ENCODE measurements around the gene PDE4D.

PDE4D gene

GRCh38 chr5:59562756-59563389, 330.7 kb downstream of the PDE4D start:
- peaks cover 17% of the 10 kb centered on the region for H3K4me1 ChIP-seq (ENCODE audit: control insufficient read depth, insufficient read depth, low read length)
- H3K9me3 ChIP-seq (replicated peaks; ENCODE audit: low read length) = no peaks in the 10 kb centered on the region
- no peak overlapping the region for H3K4me3 ChIP-seq (ENCODE audit: low read length)
- H3K4me2 ChIP-seq (ENCODE audit: low read length) = peak overlapping the region; percentile 37
- no peaks in the 10 kb centered on the region for H3K36me3 ChIP-seq (ENCODE audit: insufficient read depth, low read length)
- H3K27me3 ChIP-seq (ENCODE audit: control insufficient read depth, insufficient read depth, low read length) = no peaks in the 10 kb centered on the region
- no peak overlapping the region for H3K9ac ChIP-seq (ENCODE audit: low read depth, low read length)

DNA sequence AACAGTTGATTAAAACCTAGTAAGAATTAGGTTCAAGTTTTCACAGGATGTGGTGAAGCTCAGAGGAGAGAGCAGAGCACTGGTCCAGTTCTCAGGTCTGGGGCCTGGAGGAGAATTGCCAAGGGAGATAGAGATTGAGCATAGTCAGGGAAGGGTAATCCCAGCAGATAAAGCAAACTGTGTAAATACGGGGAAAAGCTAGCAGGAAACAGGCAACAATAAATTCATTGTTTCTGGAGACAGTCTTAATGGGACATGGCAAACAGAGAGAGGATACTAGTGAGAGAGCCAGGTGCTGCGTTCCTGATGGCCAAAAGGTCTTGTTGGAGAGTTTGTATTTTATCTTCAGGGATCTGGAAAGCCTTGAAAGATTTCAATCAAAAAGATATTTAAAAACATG, 333.0 kb downstream of the PDE4D start:
- no peak overlapping the region for H3K4me3 ChIP-seq (ENCODE audit: low read length)
- no peaks in the 10 kb centered on the region for H3K9me3 ChIP-seq (replicated peaks; ENCODE audit: low read length)
- H3K9ac ChIP-seq (ENCODE audit: low read depth, low read length) = no peak overlapping the region
- no peaks in the 10 kb centered on the region for H3K36me3 ChIP-seq (ENCODE audit: insufficient read depth, low read length)
- H3K4me2 ChIP-seq (ENCODE audit: low read length) = no peak overlapping the region
- H3K4me1 ChIP-seq (ENCODE audit: control insufficient read depth, insufficient read depth, low read length) = peaks cover 17% of the 10 kb centered on the region
- no peaks in the 10 kb centered on the region for H3K27me3 ChIP-seq (ENCODE audit: control insufficient read depth, insufficient read depth, low read length)

DNA sequence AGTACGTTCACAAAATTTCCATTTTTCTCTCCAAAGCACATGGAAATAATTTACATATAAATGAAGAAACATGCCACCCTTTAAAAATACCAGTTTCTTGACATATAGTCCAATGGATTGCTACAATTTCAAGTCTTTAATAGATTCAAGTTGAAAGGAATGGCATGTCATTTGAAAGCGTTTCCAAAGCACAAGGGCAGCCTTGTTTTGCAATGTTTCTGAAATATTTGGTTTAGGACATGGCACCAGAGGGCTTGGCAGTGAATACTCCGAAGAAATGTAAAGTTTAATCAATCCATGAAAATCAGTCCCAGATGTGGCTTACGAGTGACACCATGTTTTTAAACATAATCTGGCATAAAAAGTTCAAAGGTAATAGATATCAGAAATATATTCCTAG, 333.7 kb downstream of the PDE4D start:
- Histone ChIP-seq H3K27me3 (ENCODE audit: control insufficient read depth, insufficient read depth, low read length) (no peaks in the 10 kb centered on the region), H3K4me1 (ENCODE audit: control insufficient read depth, insufficient read depth, low read length) (peaks cover 17% of the 10 kb centered on the region), H3K4me3 (ENCODE audit: low read length) (no peak overlapping the region), H3K4me2 (ENCODE audit: low read length) (no peak overlapping the region), H3K9me3 (replicated peaks; ENCODE audit: low read length) (no peaks in the 10 kb centered on the region), H3K36me3 (ENCODE audit: insufficient read depth, low read length) (no peaks in the 10 kb centered on the region), H3K9ac (ENCODE audit: low read depth, low read length) (no peak overlapping the region)

DNA sequence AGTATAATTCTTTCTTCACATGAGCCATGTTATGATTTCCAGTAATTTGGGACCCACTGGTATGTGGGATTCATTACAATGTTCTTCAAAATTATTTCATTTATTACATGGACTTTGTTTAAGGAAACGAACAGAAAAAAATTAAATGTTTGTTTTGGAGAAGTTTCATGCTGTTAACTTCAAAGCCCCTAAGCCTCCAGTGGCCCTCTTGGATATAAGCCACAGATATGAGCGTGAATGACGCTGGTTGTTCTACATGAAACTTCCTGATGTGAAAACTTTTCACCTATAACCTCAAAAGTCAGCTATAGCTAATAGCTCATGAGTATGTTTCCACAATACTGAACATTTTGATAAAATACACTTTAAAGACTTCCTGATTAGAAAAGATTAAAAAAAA, 334.2 kb downstream of the PDE4D start:
- H3K9ac ChIP-seq (ENCODE audit: low read depth, low read length) = no peak overlapping the region
- H3K4me2 ChIP-seq (ENCODE audit: low read length) = no peak overlapping the region
- no peaks in the 10 kb centered on the region for H3K36me3 ChIP-seq (ENCODE audit: insufficient read depth, low read length)
- H3K27me3 ChIP-seq (ENCODE audit: control insufficient read depth, insufficient read depth, low read length) = no peaks in the 10 kb centered on the region
- H3K9me3 ChIP-seq (replicated peaks; ENCODE audit: low read length) = no peaks in the 10 kb centered on the region
- H3K4me3 ChIP-seq (ENCODE audit: low read length) = no peak overlapping the region
- H3K4me1 ChIP-seq (ENCODE audit: control insufficient read depth, insufficient read depth, low read length) = peaks cover 17% of the 10 kb centered on the region

GRCh38 chr5:59558501-59558900, 335.0 kb downstream of the PDE4D start:
- Histone ChIP-seq H3K9ac (ENCODE audit: low read depth, low read length) (no peak overlapping the region), H3K4me3 (ENCODE audit: low read length) (no peak overlapping the region), H3K4me1 (ENCODE audit: control insufficient read depth, insufficient read depth, low read length) (peaks cover 15% of the 10 kb centered on the region), H3K27me3 (ENCODE audit: control insufficient read depth, insufficient read depth, low read length) (no peaks in the 10 kb centered on the region), H3K4me2 (ENCODE audit: low read length) (no peak overlapping the region), H3K9me3 (replicated peaks; ENCODE audit: low read length) (no peaks in the 10 kb centered on the region), H3K36me3 (ENCODE audit: insufficient read depth, low read length) (no peaks in the 10 kb centered on the region)

DNA sequence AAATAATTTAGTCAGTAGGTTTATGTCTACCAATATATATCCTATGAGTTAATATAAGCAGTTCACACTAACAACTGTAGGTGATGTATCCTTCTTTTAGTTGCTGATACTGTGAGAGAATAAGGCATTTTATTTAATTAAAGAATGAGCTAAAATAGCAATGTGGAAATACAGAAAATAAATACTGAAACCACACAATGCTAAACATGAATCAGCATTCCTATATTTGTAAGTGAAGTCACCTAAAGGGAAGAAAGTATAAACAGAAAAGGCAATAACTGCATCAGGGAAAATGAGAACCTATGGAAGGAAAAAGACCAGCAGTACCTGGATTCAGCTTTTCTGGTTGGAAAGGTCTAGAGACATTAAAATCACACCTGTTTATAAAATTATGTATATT, 336.0 kb downstream of the PDE4D start:
- Histone ChIP-seq H3K9me3 (replicated peaks; ENCODE audit: low read length) (no peaks in the 10 kb centered on the region), H3K4me1 (ENCODE audit: control insufficient read depth, insufficient read depth, low read length) (peaks cover 6% of the 10 kb centered on the region), H3K4me2 (ENCODE audit: low read length) (no peak overlapping the region), H3K4me3 (ENCODE audit: low read length) (no peak overlapping the region), H3K36me3 (ENCODE audit: insufficient read depth, low read length) (no peaks in the 10 kb centered on the region), H3K9ac (ENCODE audit: low read depth, low read length) (no peak overlapping the region), H3K27me3 (ENCODE audit: control insufficient read depth, insufficient read depth, low read length) (no peaks in the 10 kb centered on the region)

DNA sequence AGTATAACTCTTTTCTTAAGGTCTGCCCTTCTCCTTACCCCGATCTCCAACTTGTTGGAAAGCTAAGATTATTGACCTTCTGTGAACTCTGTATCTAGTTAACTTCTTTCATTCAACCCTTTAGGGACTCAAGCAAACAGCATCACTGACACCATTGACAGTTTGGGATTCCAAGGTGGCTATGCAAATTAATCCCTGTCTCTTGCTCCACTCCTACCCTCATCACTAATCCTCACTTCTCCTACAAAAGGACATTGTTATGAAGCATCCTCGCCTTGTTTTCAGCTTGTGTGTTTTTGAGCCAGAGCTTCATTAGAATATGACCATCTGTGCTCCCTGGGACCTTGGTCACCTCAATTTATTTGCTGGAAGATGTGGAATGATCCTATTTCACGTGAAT, 337.9 kb downstream of the PDE4D start:
- no peak overlapping the region for H3K4me3 ChIP-seq (ENCODE audit: low read length)
- H3K4me2 ChIP-seq (ENCODE audit: low read length) = no peak overlapping the region
- H3K9me3 ChIP-seq (replicated peaks; ENCODE audit: low read length) = no peaks in the 10 kb centered on the region

DNA sequence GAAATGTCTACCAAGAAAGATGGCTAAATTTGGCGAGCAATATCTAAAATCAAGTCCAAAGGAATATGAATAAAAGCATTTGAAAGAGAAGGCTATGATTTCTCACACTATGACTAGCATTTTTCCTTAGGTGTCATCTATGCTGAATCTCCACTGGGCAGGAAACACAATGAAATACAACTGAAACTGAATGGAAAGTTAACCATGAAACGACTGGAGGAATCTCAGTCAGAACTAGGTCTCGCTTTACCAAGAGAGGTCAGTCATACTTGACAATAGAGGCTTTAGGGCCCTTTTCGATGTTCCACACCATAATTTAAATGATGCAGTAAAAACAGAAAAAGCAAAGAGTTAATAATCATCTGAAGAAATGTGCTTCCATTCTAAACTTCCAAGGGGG, 339.0 kb downstream of the PDE4D start:
- no peak overlapping the region for H3K4me2 ChIP-seq (ENCODE audit: low read length)
- no peaks in the 10 kb centered on the region for H3K27me3 ChIP-seq (ENCODE audit: control insufficient read depth, insufficient read depth, low read length)
- no peaks in the 10 kb centered on the region for H3K36me3 ChIP-seq (ENCODE audit: insufficient read depth, low read length)
- no peak overlapping the region for H3K4me3 ChIP-seq (ENCODE audit: low read length)
- H3K9ac ChIP-seq (ENCODE audit: low read depth, low read length) = no peak overlapping the region
- H3K4me1 ChIP-seq (ENCODE audit: control insufficient read depth, insufficient read depth, low read length) = no peaks in the 10 kb centered on the region
- no peaks in the 10 kb centered on the region for H3K9me3 ChIP-seq (replicated peaks; ENCODE audit: low read length)

More for the DNA sequence above, 337.9 kb downstream of the PDE4D start:
- Histone ChIP-seq H3K36me3 (ENCODE audit: insufficient read depth, low read length) (no peaks in the 10 kb centered on the region), H3K4me1 (ENCODE audit: control insufficient read depth, insufficient read depth, low read length) (no peaks in the 10 kb centered on the region), H3K27me3 (ENCODE audit: control insufficient read depth, insufficient read depth, low read length) (no peaks in the 10 kb centered on the region), H3K9ac (ENCODE audit: low read depth, low read length) (no peak overlapping the region)

GRCh38 chr5:59553992-59554391, 339.5 kb downstream of the PDE4D start:
- H3K9me3 ChIP-seq (replicated peaks; ENCODE audit: low read length) = no peaks in the 10 kb centered on the region
- no peak overlapping the region for H3K9ac ChIP-seq (ENCODE audit: low read depth, low read length)
- no peak overlapping the region for H3K4me2 ChIP-seq (ENCODE audit: low read length)
- no peaks in the 10 kb centered on the region for H3K27me3 ChIP-seq (ENCODE audit: control insufficient read depth, insufficient read depth, low read length)
- no peaks in the 10 kb centered on the region for H3K36me3 ChIP-seq (ENCODE audit: insufficient read depth, low read length)
- H3K4me1 ChIP-seq (ENCODE audit: control insufficient read depth, insufficient read depth, low read length) = no peaks in the 10 kb centered on the region
- no peak overlapping the region for H3K4me3 ChIP-seq (ENCODE audit: low read length)

DNA sequence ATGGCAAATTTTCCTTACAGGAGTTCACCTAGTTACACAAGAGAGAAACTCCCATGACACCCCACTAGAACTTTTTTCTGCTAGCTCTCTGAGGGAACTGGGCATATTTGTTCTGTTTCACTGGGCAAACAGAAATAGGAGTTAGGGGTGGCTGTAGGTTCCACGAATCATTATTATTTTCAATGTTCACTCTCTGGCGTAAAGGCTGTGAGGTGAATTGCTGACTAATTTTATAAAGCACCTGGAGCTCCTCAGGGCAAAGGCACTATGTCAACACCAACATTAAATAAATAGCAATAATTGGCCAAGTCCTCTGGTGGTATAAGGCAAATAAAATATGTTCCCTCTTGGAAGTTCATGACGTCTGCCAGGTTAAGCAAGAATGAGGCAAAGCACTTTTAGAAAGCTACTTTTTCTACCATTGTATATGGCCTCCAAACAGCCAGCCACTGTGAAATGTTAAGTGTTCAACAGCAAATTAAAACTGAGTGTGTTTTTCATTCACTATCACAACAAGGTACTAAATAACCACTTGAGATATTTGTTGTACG, 344.6 kb downstream of the PDE4D start:
- no peak overlapping the region for H3K9ac ChIP-seq (ENCODE audit: low read depth, low read length)
- no peak overlapping the region for H3K4me3 ChIP-seq (ENCODE audit: low read length)
- H3K4me2 ChIP-seq (ENCODE audit: low read length) = no peak overlapping the region
- no peaks in the 10 kb centered on the region for H3K36me3 ChIP-seq (ENCODE audit: insufficient read depth, low read length)
- H3K27me3 ChIP-seq (ENCODE audit: control insufficient read depth, insufficient read depth, low read length) = no peaks in the 10 kb centered on the region
- H3K4me1 ChIP-seq (ENCODE audit: control insufficient read depth, insufficient read depth, low read length) = no peaks in the 10 kb centered on the region
- H3K9me3 ChIP-seq (replicated peaks; ENCODE audit: low read length) = no peaks in the 10 kb centered on the region

- Histone ChIP-seq H3K36me3 (ENCODE audit: insufficient read depth, low read length) (no peaks in the 10 kb centered on the region), H3K9ac (ENCODE audit: low read depth, low read length) (no peak overlapping the region), H3K27me3 (ENCODE audit: control insufficient read depth, insufficient read depth, low read length) (no peaks in the 10 kb centered on the region), H3K4me1 (ENCODE audit: control insufficient read depth, insufficient read depth, low read length) (peaks cover 4% of the 10 kb centered on the region), H3K9me3 (replicated peaks; ENCODE audit: low read length) (no peaks in the 10 kb centered on the region), H3K4me3 (ENCODE audit: low read length) (no peak overlapping the region), H3K4me2 (ENCODE audit: low read length) (no peak overlapping the region)
These were observed 345.8 kb downstream of the PDE4D start for GRCh38 chr5:59547731-59548130.

DNA sequence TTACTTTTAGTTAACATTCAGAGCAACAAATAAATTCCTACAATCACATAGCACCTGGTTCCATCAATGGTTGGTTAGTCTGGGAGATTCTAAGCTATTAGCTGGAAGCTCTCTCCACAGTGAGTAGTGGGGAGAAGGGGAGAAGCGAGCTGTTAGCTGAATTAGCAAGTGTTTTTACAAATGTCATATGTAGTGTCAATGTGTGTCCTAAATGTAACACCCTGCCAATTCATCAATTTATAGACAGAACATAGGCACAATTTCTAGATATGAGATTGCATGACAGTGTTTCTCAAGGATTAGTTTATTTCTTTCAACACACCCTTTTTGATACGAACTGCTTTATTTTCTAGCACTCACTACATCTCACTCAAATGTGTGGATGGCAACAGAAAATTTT, 349.0 kb downstream of the PDE4D start:
- Histone ChIP-seq H3K36me3 (ENCODE audit: insufficient read depth, low read length) (no peaks in the 10 kb centered on the region), H3K9me3 (replicated peaks; ENCODE audit: low read length) (no peaks in the 10 kb centered on the region), H3K4me2 (ENCODE audit: low read length) (no peak overlapping the region), H3K9ac (ENCODE audit: low read depth, low read length) (no peak overlapping the region), H3K4me1 (ENCODE audit: control insufficient read depth, insufficient read depth, low read length) (peaks cover 4% of the 10 kb centered on the region), H3K27me3 (ENCODE audit: control insufficient read depth, insufficient read depth, low read length) (no peaks in the 10 kb centered on the region), H3K4me3 (ENCODE audit: low read length) (no peak overlapping the region)

All from skeletal muscle satellite cell (primary cell).